ENCODE results near the gene PLAAT4. TPM values are rescaled to one million over a fixed set of nuclear protein-coding genes. Genes with fewer than 3 reads are reported as not detected.
A peak's percentile ranks its signal among the peaks of the same experiment; 100 is the strongest.
"Not testable (repeated sequence)": the region's sequence is repeated elsewhere in the genome, so short reads cannot be mapped to it uniquely, and the experiment has no call there.

The PLAAT4 gene
- total RNA-seq, 1 donor from 2014 or later = 32.7 TPM

DNA sequence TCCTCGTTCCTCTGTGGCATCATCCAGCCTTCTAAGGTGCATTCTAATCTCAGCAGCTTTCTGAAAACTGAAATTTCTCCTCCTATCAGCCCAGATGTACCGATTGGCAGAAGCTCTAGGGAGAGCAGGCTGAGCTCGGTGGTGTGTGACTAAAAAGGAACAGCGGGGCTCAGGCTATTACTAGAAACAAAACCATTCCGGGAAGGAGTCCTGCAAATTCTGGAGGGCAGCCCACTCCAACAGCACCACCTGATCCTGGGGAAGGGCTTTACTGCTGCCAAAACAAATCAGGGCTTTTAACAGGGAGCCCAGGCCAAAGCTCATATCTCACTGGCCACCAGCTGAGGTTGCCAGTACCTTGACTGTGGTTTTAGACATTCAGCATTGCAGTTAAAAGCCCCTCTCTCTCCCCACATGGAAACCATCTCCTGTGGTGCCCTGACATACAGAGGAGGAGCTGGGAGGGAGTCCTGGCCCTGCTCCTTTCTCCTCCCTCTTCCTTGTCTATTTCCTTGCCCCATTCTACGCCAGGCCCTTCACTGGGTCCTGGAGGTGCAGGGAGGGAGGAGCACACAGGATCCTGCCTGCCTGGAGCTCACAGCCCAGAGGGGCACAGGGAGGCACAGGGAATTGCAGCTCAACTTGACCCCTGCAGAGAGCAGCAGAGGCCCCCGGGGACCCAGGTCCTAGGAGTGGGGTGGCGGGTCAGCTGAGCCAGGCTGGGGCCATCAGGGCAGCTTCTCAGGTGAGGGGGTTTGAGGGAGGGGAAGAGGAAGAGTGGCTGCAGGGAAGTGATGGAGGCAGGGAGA, 889 bp downstream of the PLAAT4 start:
- no peak for DNase-seq (ENCODE audit: low read depth)
- H3K4me3 ChIP-seq (ENCODE audit: low read depth, low read length) = peak overlapping the region; percentile 41
- TF ChIP-seq, protein P1, sequence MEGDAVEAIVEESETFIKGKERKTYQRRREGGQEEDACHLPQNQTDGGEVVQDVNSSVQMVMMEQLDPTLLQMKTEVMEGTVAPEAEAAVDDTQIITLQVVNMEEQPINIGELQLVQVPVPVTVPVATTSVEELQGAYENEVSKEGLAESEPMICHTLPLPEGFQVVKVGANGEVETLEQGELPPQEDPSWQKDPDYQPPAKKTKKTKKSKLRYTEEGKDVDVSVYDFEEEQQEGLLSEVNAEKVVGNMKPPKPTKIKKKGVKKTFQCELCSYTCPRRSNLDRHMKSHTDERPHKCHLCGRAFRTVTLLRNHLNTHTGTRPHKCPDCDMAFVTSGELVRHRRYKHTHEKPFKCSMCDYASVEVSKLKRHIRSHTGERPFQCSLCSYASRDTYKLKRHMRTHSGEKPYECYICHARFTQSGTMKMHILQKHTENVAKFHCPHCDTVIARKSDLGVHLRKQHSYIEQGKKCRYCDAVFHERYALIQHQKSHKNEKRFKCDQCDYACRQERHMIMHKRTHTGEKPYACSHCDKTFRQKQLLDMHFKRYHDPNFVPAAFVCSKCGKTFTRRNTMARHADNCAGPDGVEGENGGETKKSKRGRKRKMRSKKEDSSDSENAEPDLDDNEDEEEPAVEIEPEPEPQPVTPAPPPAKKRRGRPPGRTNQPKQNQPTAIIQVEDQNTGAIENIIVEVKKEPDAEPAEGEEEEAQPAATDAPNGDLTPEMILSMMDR (conservative IDR thresholded peaks at IDR 0.05; ENCODE audit: low read depth, low read length) = no peak

DNA sequence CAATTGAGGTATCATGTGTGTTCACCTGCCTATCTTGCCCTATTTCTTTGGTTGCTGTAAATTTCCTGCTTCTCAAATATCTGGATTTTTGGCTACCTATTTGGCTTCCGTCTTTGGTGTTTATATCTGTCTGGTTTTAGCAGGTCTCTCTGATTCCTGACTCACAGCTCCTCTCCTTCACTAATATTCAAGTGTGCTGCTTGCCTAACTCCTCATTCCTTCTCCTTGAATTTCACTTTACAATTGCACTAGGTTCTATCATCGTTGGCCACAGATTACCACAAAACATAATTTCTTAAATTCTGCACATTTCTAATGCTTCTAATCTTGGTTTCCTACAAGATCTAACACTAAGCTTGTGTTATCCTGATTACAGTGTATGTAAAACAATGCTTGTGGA, 5.9 kb downstream of the PLAAT4 start:
- not testable (repeated sequence) for H3K4me3 ChIP-seq (ENCODE audit: low read depth, low read length); DNase-seq (ENCODE audit: low read depth)

DNA sequence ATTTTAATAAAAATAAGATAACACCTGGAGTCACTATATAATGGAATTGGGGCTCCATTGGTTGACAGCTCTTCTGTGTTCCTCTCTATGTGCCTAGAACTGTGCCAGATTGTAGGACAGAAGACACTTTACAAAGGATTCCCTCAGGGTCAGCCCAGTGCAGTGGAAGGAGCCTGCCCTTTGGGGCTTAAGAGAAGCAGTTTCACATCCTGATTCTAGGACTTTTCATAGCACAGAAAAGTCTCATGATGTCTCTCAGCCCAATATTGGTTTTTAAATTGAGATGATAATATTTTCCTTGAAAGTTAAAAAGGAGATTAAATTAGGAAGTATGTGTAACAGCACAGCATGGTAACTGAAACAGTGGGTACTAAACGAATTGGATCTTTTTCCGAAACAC, 7.1 kb downstream of the PLAAT4 start:
- no peak for DNase-seq (ENCODE audit: low read depth)
- TF ChIP-seq, protein P1 (conservative IDR thresholded peaks at IDR 0.05; ENCODE audit: low read depth, low read length) = no peak
- no peak overlapping the region for H3K4me3 ChIP-seq (ENCODE audit: low read depth, low read length)

DNA sequence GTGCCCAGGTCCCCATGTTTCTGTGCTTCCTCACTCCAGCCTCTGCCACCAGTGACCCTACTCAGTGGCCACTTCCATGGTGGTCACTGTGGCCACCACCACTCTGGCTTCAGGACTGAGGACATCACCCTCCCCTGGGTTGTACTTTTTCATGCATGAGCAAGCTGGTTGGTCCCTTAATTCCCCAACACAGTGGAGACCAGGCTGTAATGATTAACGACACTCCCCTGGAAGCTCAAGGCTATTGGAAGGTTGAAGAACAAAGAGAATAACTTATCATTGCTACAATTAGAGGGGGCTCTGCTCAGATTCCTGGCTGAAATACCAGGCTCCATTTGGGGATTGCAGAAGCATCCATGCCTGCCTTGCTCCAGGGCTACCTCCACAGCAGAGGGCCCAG, 10.5 kb downstream of the PLAAT4 start:
- TF ChIP-seq, protein P1 (conservative IDR thresholded peaks at IDR 0.05; ENCODE audit: low read depth, low read length) = no peak
- no peak for DNase-seq (ENCODE audit: low read depth)
- H3K4me3 ChIP-seq (ENCODE audit: low read depth, low read length) = no peak overlapping the region

DNA sequence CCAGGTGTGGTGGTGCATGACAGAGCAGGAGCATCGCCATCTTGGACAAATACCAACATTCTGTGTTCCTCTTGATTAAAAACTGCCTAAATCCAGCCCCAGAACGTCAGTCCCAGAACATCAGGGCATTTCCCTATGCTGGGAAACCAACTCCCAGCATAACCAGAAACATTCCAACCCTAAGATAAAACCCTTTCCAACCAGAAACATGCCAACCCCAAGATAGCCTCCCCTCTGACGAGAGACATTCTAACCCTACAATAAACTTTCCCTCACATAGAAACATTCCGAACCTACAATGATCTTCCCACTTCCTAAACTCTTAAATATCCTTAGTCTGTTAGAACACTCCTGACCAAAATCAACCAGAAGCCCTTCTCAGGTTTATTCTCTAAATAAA, 11.6 kb downstream of the PLAAT4 start:
- no peak overlapping the region for H3K4me3 ChIP-seq (ENCODE audit: low read depth, low read length)
- no peak for DNase-seq (ENCODE audit: low read depth)
- TF ChIP-seq, protein P1 (conservative IDR thresholded peaks at IDR 0.05; ENCODE audit: low read depth, low read length) = no peak

DNA sequence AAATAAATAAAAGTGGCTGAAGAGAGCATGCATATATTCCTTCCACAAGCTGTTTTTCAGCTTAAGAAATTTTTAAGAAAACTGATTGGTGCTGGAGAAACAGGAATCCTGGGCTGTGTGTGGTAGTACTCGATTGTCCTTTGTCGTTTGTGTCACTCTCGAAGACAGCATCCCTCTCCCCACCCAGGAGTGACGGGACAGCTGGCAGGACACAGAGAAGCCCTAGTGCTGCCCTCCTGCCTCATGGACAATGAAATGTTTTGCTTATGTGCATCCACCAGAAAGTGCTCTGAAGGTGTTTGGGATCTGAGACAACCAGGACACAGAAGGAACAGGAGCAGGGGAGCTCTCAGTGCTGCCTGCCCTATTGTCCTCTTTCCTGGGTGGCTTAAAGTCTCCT, 12.8 kb downstream of the PLAAT4 start:
- no peak overlapping the region for H3K4me3 ChIP-seq (ENCODE audit: low read depth, low read length)
- DNase-seq (ENCODE audit: low read depth) = no peak
- TF ChIP-seq, protein P1 (conservative IDR thresholded peaks at IDR 0.05; ENCODE audit: low read depth, low read length) = no peak

DNA sequence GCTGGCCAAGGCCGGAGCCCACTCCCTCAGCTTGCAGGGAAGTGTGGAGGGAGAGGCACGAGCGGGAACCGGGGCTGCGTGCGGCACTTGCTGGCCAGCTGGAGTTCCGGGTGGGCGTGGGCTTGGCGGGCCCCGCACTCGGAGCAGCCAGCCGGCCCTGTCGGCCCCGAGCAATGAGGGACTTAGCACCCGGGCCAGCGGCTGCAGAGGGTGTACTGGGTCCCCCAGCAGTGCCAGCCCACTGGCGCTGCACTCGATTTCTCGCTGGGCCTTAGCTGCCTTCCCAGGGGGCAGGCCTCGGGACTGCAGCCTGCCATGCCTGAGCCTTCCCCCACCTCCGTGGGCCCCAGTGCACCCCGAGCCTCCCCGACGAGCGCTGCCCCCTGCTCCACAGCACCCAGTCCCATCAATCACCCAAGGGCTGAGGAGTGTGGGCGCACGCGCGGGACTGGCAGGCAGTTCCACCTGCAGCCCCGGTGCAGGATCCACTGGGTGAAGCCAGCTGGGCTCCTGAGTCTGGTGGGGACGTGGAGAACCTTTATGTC, 13.6 kb downstream of the PLAAT4 start:
- DNase-seq (ENCODE audit: low read depth) = not testable (repeated sequence)

More for the DNA sequence above, 13.6 kb downstream of the PLAAT4 start:
- not testable (repeated sequence) for H3K4me3 ChIP-seq (ENCODE audit: low read depth, low read length)
